HL-60 (cell line): Measurements from ENCODE around the gene ZBTB21.
A peak's percentile ranks its signal among the peaks of the same experiment; 100 is the strongest.

Source experiments
- DNase-seq, 2 experiments: peaks; one replicate each; pipeline ENCODE4 v3.0.0-alpha.2; 2010 to 2020; ENCODE audit warnings: low read depth in 1 of 2, low spot score in 1 of 2
- H3K27ac ChIP-seq: fragments of 250-450 bp; sonication (Bioruptor Pico); replicated peaks from 2 replicates; pipeline ENCODE4 v1.5.1; 2020; ENCODE audit warnings: mild to moderate bottlenecking, moderate library complexity
- H3K27me3 ChIP-seq: fragments of 250-450 bp; sonication (Bioruptor Pico); 2 replicates; pipeline ENCODE4 v1.5.1; 2021; ENCODE audit warnings: mild to moderate bottlenecking, moderate library complexity; ENCODE audit not compliant: insufficient read depth, poor library complexity, severe bottlenecking
- H3K4me3 ChIP-seq: replicated peaks from 2 replicates; pipeline ENCODE4 v1.5.1; 2011; ENCODE audit warnings: mild to moderate bottlenecking, control low read depth, low read length; ENCODE audit not compliant: insufficient read depth
- GABPA ChIP-seq: IDR thresholded peaks from 2 replicates; pipeline ENCODE4 v1.6.1; 2012; ENCODE audit warnings: low read depth
- POLR2AphosphoS5 ChIP-seq: IDR thresholded peaks from 2 replicates; pipeline ENCODE4 v1.6.1; 2012; ENCODE audit warnings: low read depth
- SPI1 ChIP-seq: IDR thresholded peaks from 2 replicates; pipeline ENCODE4 v1.6.1; 2012; ENCODE audit warnings: low read depth, mild to moderate bottlenecking, borderline replicate concordance
- TF ChIP-seq, protein P1 (sequence below): IDR thresholded peaks from 2 replicates; pipeline ENCODE4 v1.6.1; 2012; ENCODE audit warnings: low read depth; ENCODE audit not compliant: insufficient replicate concordance
- TF ChIP-seq, protein P2 (sequence below): IDR thresholded peaks from one replicate; pipeline ENCODE4 v1.5.1; 2011; ENCODE audit warnings: low read length, control low read depth, inconsistent platforms; ENCODE audit not compliant: insufficient read depth

Gene ZBTB21

DNA sequence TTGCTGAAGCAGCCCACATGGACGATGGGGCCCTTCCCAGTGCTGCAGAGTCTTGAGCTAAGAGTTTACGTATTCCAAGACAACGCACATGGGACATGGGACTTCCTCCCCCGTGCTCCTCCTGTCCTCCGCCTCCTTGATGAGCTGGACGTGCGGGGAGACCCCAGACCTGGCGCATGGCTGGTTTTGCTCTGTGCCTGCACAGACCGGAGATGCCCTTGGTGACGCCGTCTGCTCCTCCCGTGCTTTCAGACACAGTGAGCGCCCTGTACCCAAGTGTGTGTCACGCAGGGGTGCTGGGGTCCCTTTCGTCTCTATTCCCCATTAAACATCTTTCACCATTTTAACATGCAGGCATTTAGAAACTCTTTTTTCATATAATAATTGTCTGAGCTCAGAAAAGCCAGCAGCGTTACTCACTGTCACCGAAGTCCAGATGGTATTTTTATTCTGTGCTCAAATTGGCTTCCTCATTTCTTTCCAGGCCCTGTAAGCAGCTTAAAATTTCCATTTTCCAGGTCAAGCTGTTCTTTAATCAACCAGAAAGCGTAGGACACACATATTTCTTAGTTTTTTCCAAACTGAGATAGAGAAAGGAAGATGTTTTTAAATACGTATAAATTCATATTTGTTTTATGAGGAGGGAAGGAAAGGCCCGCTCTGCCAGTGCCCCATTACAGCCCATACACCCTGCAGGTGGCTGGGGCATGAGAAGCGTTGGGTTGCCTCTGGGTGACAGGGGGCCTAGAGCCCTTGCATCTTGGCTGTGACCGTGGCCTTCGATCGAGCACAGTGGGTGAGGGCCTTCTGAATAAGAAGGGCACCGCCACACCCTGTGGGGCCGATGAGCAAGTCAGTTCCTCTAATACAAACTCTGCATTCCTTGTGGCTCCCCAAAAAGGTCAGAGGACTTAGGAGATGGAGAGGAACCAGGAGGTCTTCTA lies 17.9 kb upstream of the ZBTB21 start:
- Histone ChIP-seq H3K27ac (no peak overlapping the region), H3K27me3 (no peaks in the 10 kb centered on the region), H3K4me3 (no peak overlapping the region)
- TF ChIP-seq, protein P1, sequence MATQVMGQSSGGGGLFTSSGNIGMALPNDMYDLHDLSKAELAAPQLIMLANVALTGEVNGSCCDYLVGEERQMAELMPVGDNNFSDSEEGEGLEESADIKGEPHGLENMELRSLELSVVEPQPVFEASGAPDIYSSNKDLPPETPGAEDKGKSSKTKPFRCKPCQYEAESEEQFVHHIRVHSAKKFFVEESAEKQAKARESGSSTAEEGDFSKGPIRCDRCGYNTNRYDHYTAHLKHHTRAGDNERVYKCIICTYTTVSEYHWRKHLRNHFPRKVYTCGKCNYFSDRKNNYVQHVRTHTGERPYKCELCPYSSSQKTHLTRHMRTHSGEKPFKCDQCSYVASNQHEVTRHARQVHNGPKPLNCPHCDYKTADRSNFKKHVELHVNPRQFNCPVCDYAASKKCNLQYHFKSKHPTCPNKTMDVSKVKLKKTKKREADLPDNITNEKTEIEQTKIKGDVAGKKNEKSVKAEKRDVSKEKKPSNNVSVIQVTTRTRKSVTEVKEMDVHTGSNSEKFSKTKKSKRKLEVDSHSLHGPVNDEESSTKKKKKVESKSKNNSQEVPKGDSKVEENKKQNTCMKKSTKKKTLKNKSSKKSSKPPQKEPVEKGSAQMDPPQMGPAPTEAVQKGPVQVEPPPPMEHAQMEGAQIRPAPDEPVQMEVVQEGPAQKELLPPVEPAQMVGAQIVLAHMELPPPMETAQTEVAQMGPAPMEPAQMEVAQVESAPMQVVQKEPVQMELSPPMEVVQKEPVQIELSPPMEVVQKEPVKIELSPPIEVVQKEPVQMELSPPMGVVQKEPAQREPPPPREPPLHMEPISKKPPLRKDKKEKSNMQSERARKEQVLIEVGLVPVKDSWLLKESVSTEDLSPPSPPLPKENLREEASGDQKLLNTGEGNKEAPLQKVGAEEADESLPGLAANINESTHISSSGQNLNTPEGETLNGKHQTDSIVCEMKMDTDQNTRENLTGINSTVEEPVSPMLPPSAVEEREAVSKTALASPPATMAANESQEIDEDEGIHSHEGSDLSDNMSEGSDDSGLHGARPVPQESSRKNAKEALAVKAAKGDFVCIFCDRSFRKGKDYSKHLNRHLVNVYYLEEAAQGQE, result no peak
- TF ChIP-seq SPI1, result peak; percentile 36; the same call in 1 of the 2 replicates
- no peak for DNase-seq

DNA sequence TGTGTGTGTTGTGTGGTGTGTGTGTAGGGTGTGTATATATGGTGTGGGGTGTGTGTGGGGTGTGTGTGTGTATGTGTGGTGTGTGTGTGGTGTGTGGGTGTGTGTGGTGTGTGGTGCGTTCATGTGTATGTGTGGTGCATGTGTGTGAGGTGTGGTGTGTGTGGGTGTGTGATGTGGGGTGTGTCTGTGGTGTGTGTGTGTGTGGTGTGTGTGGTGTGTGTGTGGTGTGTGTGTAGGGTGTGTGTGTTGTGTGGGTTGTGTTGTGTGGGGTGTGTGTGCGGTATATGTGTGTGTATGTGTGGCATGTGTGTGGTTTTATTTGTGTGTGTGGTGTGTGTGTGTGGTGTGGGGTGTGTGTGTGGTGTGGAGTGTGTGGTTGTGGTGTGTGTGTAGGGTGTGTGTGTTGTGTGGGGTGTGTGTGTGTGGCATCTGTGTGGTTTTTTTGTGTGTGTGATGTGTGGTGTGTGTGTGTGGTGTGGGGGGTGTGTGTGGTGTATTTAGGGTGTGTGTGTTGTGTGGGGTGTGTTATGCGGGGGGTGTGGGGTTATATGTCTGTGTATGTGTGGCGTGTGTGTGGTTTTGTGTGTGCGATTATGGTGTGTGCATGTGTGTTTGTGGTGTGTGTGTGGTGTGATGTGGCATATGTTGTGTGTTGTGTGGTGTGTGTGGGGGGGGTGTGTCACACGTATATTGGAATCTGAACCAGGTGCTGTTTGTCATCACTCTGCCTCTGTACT lies 17.1 kb upstream of the ZBTB21 start:
- Histone ChIP-seq H3K27ac (no peak overlapping the region), H3K27me3 (no peaks in the 10 kb centered on the region), H3K4me3 (no peak overlapping the region)
- no peak for TF ChIP-seq SPI1
- TF ChIP-seq, protein P2, sequence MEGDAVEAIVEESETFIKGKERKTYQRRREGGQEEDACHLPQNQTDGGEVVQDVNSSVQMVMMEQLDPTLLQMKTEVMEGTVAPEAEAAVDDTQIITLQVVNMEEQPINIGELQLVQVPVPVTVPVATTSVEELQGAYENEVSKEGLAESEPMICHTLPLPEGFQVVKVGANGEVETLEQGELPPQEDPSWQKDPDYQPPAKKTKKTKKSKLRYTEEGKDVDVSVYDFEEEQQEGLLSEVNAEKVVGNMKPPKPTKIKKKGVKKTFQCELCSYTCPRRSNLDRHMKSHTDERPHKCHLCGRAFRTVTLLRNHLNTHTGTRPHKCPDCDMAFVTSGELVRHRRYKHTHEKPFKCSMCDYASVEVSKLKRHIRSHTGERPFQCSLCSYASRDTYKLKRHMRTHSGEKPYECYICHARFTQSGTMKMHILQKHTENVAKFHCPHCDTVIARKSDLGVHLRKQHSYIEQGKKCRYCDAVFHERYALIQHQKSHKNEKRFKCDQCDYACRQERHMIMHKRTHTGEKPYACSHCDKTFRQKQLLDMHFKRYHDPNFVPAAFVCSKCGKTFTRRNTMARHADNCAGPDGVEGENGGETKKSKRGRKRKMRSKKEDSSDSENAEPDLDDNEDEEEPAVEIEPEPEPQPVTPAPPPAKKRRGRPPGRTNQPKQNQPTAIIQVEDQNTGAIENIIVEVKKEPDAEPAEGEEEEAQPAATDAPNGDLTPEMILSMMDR, result no peak
- TF ChIP-seq, protein P1, result no peak
- no peak for TF ChIP-seq POLR2AphosphoS5
- no peak for TF ChIP-seq GABPA
- no peak for DNase-seq

DNA sequence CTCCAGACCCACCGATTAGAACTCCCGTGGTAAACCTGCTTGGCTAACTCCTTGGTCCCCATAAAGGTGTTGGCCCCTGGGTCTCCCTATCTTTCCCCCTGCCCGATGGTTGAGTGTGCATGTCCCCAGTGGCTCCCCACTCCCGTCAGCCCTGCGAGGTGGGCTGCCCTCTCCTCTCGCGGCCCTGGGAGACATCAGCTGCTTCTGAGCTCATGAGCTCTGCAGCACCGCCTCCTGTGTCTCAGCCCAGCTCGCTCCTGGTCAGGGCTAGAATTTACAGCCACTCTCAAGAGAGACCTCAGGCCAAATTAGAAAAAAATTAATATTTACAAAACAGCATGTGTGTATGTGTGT lies 15.9 kb upstream of the ZBTB21 start:
- no peak for TF ChIP-seq SPI1
- TF ChIP-seq GABPA, result no peak
- TF ChIP-seq, protein P1, result no peak
- TF ChIP-seq, protein P2, result no peak
- TF ChIP-seq POLR2AphosphoS5, result no peak
- Histone ChIP-seq H3K4me3 (no peak overlapping the region), H3K27me3 (no peaks in the 10 kb centered on the region), H3K27ac (no peak overlapping the region)
- DNase-seq, result no peak
